NCI-H1092 (cell line): ENCODE data around the gene GOLGA6C.
"Not testable (repeated sequence)": the region's sequence is repeated elsewhere in the genome, so short reads cannot be mapped to it uniquely, and the experiment has no call there.

Experiments
- DNase-seq: peaks from one replicate; lab custom pipeline; 2025; lab: John Stamatoyannopoulos, UW

Gene GOLGA6C

GRCh38 chr15:75258620-75259343, 648 bp downstream of the GOLGA6C start:
- not testable (repeated sequence) for DNase-seq

DNA sequence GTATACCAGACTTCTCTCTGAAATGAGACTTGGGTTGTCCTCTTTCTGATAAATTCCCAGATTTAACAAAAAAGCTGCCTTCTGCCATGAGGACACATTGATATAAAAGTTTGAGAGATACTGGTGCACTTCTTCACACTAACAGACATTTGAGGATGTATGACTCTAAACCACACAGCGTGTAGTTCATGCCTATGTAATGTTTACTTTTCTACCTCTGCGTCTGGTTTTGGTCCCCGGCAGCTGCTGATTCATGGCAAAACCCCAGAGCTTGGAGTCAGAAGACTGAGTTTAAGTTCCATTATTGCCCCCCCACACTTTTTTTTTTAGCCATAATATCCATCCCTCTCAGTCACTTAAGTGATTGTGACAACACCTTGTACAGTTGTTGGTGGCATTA, 1.7 kb downstream of the GOLGA6C start:
- DNase-seq: not testable (repeated sequence)

DNA sequence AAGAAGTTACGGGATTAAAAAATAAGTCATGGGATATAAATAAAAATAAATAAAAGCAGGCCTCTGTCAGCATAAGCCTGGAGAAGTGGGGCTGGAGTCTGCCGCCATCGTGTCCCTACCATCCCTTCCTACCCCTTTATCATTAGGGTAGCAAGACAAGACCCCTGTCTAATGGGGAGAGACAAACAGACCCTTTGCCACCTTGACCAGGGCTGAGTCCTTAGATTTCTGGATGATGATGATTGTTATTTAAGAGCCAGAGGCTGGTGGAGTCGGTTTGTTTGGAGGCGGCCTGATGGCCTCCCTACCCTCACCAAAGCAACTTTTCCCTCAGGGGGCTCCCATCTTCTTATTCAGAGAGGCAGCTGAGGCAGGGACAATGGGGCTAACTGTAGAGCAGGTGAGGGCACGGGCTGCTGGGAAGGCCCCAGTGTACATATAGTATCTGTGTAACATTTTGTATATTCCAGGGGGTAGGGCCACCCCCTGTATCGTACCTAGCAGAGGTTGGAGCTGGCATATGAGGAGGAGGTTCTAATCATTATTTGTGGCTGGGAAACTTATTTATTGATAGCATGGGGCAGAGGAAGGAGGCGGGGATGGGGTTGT, 15.7 kb downstream of the GOLGA6C start:
- not testable (repeated sequence) for DNase-seq

DNA sequence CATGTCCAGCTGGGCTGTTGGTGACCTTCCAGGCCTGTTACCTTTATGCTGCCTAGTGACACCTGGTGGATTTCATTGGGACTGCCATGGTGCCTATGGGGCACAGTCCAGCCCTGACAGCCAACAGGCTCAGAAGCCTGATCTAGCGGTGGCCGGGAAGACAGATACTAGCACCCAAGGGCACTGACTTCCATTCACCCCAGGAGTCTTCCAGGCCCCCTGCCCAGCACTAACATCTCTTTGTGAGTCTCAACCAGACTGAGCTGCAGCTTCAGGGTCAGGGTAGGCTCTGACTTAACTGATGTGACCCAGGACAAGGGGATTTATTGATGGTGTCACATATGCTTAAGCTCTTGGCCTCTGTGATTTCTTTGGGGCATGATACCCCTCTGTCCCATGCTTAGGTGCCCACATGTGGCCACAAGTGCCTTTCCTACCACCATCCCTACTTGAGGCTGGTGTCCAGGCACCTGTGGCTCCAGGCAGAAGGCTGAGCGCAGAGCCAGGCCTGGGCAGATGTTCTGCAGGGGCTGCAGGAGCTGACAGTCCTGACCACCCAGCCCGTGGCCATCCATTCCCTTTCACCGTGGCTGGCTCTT, 16.5 kb downstream of the GOLGA6C start:
- not testable (repeated sequence) for DNase-seq

DNA sequence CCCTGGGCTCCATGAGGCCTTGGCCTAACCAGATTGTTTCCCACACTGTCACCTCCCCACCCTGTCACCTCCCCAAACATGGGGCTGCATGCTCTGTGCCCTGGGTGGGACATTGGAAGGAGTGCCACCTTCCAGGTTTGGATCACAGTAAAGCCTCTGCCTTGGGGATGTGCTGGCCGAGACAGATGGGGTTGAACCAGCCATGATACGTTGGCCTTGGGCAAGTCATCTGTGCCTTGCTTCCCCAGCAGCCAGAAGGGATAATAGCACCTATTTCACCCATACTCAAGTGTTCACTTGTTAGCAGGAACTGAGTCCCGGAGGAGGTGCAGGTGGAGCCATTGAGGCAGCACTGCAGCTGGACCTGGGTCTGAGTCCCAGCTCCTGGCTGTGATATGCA, 17.5 kb downstream of the GOLGA6C start:
- DNase-seq: not testable (repeated sequence)

GRCh38 chr15:75278497-75278896, 20.4 kb downstream of the GOLGA6C start:
- not testable (repeated sequence) for DNase-seq

GRCh38 chr15:75282572-75282971, 24.4 kb downstream of the GOLGA6C start, which contains the start of gene GOLGA6D:
Gene GOLGA6D, plus strand, starts transcription at chr15:75282835. Its CDS starts 41 bp downstream, at chr15:75282876.
- not testable (repeated sequence) for DNase-seq

DNA sequence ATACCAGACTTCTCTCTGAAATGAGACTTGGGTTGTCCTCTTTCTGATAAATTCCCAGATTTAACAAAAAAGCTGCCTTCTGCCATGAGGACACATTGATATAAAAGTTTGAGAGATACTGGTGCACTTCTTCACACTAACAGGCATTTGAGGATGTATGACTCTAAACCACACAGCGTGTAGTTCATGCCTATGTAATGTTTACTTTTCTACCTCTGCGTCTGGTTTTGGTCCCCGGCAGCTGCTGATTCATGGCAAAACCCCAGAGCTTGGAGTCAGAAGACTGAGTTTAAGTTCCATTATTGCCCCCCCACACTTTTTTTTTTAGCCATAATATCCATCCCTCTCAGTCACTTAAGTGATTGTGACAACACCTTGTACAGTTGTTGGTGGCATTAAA, 26.0 kb downstream of the GOLGA6C start:
- not testable (repeated sequence) for DNase-seq

DNA sequence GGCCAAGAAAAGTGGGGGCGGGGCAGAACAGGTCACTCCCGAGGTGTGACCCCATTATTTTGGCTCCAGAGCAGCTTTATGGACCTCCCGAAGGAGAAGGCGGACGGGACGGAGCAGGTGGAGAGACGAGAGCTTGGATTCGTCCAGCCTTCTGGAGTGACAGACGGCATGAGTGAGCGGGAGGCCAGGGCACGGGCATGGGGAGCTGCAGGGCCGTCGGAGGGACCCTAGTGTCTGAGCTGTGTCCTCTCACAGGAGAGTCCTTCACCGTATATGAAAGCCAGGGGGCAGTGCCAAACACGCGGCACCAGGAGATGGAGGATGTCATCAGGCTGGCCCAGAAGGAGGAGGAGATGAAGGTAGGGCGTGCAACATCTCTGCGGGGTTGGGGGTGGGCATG, 35.5 kb downstream of the GOLGA6C start:
- not testable (repeated sequence) for DNase-seq

DNA sequence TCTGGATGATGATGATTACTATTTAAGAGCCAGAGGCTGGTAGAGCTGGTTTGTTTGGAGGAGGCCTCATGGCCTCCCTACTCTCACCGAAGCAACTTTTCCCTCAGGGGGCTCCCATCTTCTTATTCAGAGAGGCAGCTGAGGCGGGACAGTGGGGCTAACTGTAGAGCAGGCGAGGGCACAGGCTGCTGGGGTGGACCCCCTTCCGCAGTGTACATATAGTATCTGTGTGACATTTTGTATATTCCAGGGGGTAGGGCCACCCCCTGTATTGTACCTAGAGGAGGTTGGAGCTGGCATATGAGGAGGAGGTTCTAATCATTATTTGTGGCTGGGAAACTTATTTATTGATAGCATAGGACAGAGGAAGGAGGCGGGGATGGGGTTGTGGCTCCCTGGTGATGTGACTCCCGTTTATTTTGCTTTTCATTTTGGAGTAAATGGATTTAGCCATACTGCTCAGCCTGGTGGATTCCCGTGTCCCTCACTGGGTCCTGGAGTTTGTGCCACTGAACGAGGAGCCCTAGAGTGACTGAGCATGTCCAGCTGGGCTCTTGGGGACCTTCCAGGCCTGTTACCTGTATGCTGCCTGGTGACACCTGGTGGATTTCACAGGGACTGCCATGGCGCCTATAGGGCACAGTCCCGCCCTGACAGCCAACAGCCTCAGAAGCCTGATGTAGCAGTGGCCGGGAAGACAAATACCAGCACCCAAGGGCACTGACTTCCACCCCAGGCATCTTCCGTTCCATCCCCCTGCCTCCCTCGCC, 40.6 kb downstream of the GOLGA6C start:
- DNase-seq: not testable (repeated sequence)

- not testable (repeated sequence) for DNase-seq
Measured at GRCh38 chr15:75299311-75299688, 41.2 kb downstream of the GOLGA6C start.

GRCh38 chr15:75300026-75300425, 41.9 kb downstream of the GOLGA6C start:
- DNase-seq: not testable (repeated sequence)

GRCh38 chr15:75302318-75302717, 44.2 kb downstream of the GOLGA6C start:
- no peak for DNase-seq

GRCh38 chr15:75302753-75303152, 44.6 kb downstream of the GOLGA6C start:
- DNase-seq: not testable (repeated sequence)

- DNase-seq: no peak
Measured at GRCh38 chr15:75306188-75306587, 48.1 kb downstream of the GOLGA6C start.

GRCh38 chr15:75307778-75308390, 49.8 kb downstream of the GOLGA6C start:
- no peak for DNase-seq

DNA sequence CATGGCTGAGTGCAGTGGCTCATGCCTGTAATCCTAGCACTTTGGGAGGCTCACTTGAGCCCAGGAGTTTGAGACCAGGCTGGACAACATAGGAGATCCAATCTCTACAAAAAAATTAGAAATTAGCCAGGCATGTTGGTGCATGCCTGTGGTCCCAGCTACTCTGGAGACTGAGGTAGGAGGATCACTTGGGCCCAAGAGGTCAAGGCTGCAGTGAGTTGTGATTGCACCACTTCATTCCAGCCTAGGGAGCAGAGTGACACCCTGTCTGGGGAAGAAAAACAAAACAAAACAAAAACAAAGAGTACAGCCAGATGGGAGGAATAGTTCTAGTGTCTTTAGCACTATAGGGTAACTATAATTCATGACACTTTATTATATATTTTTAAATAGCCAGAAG, 51.6 kb downstream of the GOLGA6C start:
- no peak for DNase-seq

GRCh38 chr15:75312548-75312947, 54.4 kb downstream of the GOLGA6C start:
- not testable (repeated sequence) for DNase-seq

DNA sequence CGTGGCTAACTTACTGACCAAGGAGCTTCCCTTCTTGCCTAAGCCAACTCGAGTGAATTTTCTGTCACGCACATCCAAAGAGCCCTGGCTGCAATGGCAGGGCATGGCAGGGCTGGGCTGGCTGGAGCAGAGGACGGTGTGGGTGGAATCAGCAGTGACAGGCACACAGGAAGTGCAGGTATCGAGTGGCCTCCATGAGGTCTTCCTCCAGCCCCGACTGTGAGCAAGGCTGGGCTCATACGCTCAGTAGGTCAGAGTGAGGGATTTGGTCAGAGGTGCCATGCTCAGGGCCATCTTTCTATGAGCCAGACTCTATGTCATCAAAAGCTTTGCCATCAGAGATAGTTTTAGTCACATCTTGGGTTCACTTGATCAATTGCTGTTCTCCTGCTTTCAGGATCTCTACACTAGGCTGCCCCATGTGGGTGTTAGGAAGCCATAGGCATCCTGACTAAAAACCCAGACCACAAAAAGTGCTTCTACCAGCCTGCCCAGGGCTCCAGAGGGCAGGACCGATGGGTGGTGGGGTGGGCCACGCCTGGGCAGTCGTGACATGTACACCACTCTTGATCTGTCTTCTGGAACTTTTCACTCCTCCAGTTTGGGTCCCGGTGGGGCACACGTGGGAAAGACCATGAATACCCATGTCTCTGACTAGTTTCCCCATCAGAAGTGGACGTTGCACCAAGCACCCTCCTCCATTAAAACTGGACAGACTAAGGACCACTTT, 55.1 kb downstream of the GOLGA6C start:
- DNase-seq: no peak

DNA sequence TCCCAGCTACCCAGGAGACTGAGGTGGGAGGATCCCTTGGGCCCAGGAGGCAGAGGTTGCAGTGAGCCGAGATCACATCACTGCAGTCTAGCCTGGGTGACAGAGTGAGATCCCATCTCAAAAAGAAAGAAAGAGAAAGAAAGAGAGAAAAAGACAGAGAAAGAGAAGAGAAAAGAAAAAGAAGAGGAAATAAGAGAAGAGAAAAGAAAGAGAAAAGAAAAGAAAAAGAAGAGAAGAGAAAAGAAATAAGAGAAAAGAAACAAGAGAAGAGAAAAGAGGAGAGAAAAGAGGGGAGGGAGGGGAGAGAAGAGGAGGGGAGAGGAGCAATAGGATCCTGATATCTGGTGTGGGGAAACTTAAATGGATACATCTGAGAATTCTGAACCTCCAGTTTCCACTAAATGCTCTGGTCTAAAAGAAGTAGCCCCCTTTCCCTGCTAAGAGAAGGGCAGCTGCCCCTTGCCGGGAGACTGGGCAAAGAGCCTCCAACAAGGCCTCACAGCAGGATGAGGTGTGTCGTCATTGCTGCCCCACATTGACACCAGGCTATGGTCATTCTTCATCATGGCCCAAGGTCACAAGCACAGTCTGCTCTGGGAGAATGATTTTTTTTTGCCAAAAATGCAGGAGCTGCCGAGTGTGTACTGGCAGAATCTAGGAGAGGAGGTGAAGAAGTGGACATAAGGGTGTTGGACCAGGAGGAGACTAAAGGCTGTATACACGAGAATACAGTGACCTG, 56.6 kb downstream of the GOLGA6C start:
- DNase-seq: no peak
